HG03135 (cell line): Measurements from ENCODE around the gene RAC2.
"Not testable (repeated sequence)": the region's sequence is repeated elsewhere in the genome, so short reads cannot be mapped to it uniquely, and the experiment has no call there.

Experiments used
- ATAC-seq: cut with Tn5 transposase; IDR thresholded peaks from one replicate; pipeline ENCODE4 v1.9.1; 2021; ENCODE audit warnings: mild to moderate bottlenecking, moderate library complexity; ENCODE audit not compliant: unreplicated experiment

Gene RAC2

GRCh38 chr22:37256075-37256726 lies 12.1 kb upstream of the RAC2 start:
- no peak for ATAC-seq

- ATAC-seq, result no peak
Measured at GRCh38 chr22:37255558-37256006, 11.5 kb upstream of the RAC2 start.

GRCh38 chr22:37254867-37255233 lies 10.8 kb upstream of the RAC2 start:
- ATAC-seq, result no peak

- ATAC-seq, result no peak
Measured at GRCh38 chr22:37254209-37254866, 10.3 kb upstream of the RAC2 start.

- no peak for ATAC-seq
Measured at GRCh38 chr22:37253126-37253660, 9.1 kb upstream of the RAC2 start.

- ATAC-seq, result not testable (repeated sequence)
Measured at GRCh38 chr22:37251836-37252235, 7.8 kb upstream of the RAC2 start.

- ATAC-seq, result no peak
Measured at GRCh38 chr22:37249986-37250385, 5.9 kb upstream of the RAC2 start.

- ATAC-seq, result no peak
Measured at GRCh38 chr22:37248251-37248650, 4.2 kb upstream of the RAC2 start.

- no peak for ATAC-seq
Measured at GRCh38 chr22:37245740-37246139, 1.7 kb upstream of the RAC2 start.

- no peak for ATAC-seq
Measured at GRCh38 chr22:37244922-37245722, 1.1 kb upstream of the RAC2 start.

GRCh38 chr22:37243402-37244113 lies 511 bp downstream of the RAC2 start:
- ATAC-seq, result peak; percentile 6

GRCh38 chr22:37242395-37242918 lies 1.6 kb downstream of the RAC2 start:
- peak; percentile 52 for ATAC-seq

GRCh38 chr22:37241351-37242142 lies 2.5 kb downstream of the RAC2 start:
- ATAC-seq, result no peak

GRCh38 chr22:37240941-37241320 lies 3.1 kb downstream of the RAC2 start:
- ATAC-seq, result no peak

- no peak for ATAC-seq
Measured at GRCh38 chr22:37240240-37240940, 3.7 kb downstream of the RAC2 start.

GRCh38 chr22:37239336-37240239 lies 4.5 kb downstream of the RAC2 start:
- no peak for ATAC-seq

- no peak for ATAC-seq
Measured at GRCh38 chr22:37237371-37238268, 6.4 kb downstream of the RAC2 start.
